T-helper 2 cell (primary cell): ENCODE results near the gene SLC25A10.

Source experiments
- DNase-seq, 5 experiments: peaks; one replicate each; pipeline versions ENCODE4 v3.0.0 to v3.0.0-alpha.2; 2012 to 2022

SLC25A10 gene

DNA sequence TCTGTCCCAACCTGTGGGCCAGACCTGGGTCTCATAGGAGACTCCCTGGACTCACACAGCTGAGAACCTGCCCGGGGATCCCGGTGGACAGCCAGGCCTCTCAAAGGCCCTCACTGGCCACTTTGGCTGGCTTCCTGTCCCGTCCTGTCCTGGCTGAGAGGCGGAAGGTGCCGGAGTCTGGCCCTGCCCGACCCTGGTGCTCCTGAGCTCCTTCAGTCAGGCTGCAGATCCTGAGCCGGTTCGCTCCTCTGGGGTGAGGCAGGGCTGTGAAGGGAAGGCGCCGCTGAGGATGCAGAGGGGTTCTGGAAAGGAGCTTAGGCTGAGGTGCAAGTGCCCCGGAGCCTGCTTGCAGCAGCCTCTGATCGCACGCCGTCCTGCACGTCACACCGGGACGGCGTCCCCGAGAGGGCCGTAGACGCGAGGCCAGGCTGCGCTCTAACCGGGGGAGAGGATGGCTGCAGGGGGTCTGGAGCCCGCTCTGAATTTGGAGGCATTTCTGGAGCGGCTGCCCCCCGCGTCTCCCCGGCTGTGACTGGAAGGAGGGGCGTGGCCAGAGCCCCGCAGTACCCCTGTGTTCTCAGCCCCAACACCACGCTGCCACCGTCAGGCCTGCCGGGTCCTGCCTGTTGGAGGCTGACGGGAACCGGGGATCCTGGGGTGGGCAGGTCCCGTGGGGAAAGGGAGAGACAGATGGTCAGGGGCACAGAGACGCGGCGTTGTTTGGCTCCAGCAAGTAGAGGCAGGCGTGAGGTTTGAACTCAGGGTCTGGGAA, 24.1 kb upstream of the SLC25A10 start:
- no peak for DNase-seq

DNA sequence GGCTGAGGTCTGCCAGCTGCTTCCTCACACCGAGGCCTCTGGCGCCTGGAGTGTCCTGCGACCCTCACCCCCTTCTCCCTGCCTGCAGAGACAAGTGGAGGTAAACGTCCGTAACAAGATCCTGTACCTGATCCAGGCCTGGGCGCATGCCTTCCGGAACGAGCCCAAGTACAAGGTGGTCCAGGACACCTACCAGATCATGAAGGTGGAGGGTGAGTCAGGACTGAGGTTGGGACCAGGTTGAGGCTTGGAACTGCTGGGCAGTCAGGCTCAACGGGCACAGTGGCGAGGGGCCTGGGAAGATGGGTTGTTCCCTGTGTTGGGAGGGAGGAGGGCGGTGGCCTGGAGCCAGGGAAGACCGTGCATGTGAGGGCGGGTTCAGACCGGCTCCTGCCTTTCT, 23.5 kb upstream of the SLC25A10 start:
- DNase-seq, result no peak

DNA sequence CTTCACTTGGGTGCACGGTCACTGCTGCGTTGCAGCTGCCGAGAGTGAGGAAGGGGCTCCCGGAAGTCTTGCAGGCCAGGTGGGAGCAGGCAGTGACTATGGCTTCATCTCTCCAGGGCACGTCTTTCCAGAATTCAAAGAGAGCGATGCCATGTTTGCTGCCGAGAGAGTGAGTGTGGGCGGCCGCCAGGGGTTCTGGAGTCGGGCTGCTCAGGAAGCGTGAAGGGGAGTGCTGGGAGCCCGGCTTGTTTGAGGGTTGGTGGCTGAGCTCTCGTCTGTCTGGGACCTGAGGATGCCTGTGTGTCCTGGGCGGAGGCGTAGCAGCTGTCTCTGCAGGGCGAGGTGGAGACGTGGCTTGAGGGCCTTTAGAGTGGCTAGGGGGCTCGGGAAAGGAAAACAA, 22.0 kb upstream of the SLC25A10 start:
- no peak for DNase-seq

DNA sequence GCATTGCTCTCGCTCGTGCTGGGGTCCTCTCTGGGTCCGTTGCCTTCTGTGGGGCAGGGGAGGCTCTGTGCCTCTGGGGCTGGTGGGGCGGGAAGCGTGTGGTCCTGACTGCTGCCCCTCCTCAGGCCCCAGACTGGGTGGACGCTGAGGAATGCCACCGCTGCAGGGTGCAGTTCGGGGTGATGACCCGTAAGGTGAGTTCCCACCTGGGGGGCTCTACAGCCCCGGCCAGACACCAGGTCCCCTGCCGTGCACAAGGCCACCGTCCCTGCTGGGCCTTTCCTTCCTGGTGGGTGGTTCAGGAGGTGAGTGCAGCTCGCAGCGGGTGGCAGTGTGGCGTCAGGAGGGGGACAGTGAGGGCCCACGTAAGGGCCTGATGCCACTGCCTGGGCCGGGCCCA, 21.5 kb upstream of the SLC25A10 start:
- no peak for DNase-seq

DNA sequence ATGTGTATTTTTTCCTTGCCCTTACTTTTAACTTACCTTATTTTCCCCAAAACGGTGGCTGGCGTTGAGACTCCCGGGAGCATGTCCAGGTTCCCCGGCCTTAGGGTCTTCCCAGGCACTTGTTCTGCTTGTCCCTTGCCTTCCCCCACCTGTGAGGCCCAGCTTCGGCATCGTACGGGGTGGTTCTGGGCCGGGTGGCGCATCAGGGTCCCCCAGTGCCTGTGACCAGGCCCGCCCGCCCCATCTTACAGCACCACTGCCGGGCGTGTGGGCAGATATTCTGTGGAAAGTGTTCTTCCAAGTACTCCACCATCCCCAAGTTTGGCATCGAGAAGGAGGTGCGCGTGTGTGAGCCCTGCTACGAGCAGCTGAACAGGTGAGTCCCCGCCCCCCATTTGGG, 20.9 kb upstream of the SLC25A10 start:
- no peak for DNase-seq

DNA sequence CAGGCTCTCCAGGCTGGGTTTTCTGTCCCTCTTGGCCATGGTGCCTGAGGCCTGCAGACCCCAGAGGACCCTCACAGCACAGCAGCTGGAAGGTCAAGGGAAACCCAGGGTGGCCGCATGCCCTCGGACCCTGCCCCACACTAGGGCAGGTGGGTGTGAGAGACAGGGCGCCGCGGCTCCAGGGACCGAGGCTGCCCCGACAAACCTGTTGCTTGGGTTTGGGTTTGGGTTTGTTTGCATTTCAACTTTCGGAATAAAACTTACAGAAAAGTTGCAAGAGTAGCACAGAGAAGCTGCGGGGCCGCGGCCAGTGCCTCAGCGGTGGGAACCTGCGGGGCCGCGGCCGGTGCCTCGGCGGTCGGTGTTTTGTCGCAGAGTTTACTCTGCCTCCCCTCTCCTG, 20.5 kb upstream of the SLC25A10 start:
- DNase-seq, result no peak

DNA sequence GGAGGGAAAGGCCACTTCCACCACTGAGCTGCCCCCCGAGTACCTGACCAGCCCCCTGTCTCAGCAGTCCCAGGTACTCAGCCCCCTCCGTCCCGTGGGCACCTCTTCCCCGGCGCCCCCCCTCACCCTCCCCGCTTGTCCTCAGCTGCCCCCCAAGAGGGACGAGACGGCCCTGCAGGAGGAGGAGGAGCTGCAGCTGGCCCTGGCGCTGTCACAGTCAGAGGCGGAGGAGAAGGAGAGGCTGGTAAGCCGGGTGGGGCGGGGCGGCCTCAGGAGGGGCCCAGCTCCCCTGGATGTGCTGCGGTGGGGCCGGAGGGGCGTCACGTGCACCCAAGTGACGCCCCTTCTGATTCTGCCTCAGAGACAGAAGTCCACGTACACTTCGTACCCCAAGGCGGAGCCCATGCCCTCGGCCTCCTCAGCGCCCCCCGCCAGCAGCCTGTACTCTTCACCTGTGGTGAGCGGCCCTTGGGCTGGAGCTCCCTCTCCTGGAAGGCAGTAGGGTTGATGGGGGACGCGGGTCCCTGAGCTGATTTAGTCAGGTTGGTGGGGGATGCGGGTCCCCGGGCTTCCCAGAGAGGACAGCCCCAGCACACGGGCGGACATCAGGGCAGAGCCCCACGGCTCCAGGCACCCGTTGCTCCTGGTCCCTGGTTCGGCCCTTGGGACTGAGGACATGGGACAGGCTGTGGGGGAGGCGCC, 18.4 kb upstream of the SLC25A10 start:
- DNase-seq, result no peak

DNA sequence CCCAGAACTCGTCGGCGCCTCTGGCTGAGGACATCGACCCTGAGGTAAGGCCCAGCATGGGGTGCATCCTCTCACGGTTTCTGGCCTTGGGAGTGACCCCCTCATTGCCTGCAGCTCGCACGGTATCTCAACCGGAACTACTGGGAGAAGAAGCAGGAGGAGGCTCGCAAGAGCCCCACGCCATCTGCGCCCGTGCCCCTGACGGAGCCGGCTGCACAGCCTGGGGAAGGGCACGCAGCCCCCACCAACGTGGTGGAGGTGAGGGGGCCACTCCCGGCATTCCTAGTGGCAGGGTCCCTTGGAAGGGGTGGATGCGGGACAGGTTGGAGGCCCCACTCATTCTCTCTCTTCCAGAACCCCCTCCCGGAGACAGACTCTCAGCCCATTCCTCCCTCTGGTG, 17.3 kb upstream of the SLC25A10 start:
- no peak for DNase-seq

DNA sequence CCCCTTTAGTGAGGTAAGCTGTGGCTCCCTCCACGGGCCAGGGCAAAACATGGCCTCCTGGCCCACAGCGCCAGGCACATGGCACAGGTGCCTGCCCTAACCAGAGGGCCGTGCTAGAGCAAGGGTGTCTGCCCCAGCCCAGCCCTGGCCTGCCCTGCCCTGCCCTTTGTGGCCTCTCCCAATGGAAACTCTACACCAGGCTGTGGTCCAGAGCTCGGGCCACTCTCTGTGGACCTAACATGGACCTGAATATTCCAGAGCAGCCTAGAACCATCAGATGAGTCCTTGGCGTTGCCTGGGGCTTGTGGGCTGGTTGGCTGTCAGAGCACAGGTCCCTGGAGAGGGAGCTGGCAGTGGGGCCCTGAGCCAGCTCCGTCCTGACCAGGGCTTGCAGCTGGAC, 16.9 kb upstream of the SLC25A10 start:
- no peak for DNase-seq

DNA sequence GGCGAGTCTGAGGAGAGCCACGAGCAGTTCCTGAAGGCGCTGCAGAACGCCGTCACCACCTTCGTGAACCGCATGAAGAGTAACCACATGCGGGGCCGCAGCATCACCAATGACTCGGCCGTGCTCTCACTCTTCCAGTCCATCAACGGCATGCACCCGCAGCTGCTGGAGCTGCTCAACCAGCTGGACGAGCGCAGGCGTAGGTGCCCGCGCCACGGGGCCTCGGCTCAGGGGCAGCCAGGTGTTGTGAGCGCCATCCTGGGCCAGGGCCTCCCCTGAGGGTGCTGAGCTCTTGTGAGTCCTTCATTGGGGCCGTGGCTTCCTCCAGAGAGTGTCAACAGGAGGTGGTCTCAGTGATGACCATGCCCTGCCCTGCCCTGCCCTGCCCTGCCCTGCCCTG, 16.3 kb upstream of the SLC25A10 start:
- no peak for DNase-seq

DNA sequence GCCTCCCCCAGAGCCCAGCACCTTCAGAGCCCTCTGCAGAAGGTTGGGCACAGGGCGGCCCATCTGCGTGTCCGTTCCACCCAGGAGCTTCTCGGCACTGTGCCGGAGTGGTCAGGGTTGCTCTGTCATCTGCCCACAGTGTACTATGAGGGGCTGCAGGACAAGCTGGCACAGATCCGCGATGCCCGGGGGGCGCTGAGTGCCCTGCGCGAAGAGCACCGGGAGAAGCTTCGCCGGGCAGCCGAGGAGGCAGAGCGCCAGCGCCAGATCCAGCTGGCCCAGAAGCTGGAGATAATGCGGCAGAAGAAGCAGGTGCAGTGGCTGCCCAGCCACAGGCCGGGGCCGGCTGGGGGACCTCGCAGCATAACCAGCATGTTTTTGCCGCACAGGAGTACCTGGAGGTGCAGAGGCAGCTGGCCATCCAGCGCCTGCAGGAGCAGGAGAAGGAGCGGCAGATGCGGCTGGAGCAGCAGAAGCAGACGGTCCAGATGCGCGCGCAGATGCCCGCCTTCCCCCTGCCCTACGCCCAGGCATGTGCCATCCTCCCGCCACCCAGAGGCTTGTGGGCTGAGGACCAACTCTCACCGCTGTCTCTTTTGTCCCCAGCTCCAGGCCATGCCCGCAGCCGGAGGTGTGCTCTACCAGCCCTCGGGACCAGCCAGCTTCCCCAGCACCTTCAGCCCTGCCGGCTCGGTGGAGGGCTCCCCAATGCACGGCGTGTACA, 15.7 kb upstream of the SLC25A10 start:
- no peak for DNase-seq

DNA sequence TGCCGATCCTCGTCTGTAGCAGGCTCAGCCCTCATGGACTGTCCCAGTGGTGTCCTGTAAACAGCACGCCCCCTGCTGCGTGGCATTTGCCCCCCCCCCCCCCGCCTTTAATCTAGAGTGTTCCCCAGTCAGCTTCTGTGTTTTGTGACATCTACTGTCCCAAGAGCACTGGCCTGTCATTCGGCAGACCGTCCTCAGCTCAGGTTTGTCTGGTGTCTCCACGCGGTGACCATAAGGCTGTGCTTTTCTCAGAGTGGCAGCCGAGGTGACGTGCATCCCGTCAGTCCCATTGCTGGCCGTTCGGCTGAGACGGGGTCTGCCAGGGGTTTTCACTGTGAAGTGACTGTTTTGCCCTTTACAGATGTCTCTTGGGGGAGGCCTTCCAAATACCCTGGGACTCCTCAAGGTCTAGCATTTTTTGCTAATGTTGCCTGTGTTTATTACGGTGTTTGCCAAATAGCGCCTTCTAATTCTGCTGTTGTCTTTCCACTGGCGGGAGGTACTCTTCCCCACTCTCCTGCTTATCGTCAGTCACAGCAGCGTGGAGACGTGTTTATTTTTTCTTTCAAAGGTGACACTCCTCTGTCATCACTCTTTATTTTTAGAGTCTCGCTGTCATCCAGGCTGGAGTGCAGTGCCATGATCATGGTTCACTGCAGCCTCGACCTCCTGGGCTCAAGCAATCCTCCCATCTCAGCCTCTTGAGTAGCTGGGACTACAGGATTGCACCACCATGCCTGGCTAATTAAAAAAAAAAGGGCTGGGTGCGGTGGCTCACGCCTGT, 14.6 kb upstream of the SLC25A10 start:
- no peak for DNase-seq

DNA sequence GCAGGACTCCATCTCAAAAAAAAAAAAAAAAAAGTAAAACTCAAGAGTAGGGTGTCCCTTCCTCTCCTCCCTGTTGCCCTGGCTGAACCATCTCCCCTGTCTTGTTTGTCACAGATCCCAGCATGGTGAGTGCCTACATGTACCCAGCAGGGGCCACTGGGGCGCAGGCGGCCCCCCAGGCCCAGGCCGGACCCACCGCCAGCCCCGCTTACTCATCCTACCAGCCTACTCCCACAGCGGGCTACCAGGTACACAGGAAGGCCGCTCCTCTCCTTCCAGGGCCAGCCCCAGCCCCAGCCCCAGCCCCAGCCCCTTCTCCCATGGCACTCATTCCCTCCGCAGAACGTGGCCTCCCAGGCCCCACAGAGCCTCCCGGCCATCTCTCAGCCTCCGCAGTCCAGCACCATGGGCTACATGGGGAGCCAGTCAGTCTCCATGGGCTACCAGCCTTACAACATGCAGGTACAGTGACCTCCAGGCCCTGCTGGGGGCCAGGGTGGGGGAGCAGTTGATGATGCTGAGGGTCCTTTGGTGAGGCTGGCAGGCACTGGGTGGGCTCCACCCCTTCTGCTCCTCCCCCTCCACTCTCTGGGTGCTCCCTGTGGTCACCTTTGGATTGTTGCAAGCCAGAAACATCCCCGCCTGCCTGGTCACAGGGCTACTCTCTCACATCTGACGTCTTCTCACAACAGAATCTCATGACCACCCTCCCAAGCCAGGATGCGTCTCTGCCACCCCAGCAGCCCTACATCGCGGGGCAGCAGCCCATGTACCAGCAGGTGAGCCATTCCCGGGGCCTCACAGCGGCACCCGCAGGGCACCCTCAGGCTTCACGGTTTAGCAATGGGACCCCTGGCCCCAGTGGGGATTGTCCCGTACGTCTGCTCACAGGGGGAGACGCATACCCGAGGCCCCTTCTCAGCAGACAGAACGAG, 11.5 kb upstream of the SLC25A10 start:
- no peak for DNase-seq

DNA sequence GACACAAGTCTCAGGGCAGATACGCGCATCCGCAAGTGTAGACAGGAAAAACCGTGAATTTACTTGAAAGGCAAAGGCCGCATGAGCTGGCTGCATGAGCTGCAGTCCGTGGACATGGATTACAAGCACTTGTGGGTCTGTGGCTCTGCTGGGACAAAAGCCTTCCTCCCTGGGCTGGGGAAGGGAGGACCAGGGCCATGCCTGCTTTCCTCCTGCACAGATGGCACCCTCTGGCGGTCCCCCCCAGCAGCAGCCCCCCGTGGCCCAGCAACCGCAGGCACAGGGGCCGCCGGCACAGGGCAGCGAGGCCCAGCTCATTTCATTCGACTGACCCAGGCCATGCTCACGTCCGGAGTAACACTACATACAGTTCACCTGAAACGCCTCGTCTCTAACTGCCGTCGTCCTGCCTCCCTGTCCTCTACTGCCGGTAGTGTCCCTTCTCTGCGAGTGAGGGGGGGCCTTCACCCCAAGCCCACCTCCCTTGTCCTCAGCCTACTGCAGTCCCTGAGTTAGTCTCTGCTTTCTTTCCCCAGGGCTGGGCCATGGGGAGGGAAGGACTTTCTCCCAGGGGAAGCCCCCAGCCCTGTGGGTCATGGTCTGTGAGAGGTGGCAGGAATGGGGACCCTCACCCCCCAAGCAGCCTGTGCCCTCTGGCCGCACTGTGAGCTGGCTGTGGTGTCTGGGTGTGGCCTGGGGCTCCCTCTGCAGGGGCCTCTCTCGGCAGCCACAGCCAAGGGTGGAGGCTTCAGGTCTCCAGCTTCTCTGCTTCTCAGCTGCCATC, 10.6 kb upstream of the SLC25A10 start:
- peak in 1 of 5 experiments; percentile 47 for DNase-seq

DNA sequence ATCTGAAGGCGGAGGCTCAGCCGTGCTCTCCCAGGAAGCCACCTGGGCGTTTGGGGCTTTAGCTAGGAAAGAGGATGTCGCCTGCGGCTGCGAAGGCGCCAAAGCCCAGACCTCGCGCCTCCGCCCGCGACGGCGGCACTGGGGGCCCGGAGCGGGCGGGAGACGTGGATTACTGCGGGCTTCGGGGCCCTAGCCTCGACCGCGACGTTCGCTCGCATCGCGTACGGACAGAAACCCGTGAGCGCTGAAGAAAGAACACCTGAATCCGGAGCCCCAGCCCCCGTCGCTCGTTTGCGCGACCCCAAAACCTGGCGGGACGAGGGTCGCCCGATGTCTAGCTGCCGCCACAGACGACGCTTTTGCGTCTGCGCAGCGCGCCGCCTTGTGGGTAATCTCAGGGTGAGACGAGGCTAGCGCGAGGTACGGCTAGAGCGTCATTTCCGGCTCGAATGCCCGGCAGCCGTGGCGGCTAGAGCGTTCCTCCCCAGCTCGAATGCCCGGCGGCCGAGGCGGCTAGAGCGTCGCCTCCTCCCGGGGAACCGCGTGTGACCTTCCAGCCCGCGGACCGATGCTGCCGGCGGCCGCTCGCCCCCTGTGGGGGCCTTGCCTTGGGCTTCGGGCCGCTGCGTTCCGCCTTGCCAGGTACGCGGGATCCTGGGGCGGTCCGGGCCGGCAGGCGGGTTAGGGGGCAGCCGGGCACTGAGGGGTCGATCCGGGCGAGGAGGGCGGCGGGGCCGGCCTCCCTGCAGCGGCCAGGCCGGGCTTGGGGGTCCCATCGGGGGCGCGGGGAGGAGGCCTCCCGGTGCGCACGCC, 8.9 kb upstream of the SLC25A10 start, which contains the start of gene MRPL12:
MRPL12 (plus strand) TSS at position 434 of the 813 bp plus-strand sequence; CDS start at position 569, 135 bp downstream.
- peak; percentile 72 to 91 (median 81) for DNase-seq

DNA sequence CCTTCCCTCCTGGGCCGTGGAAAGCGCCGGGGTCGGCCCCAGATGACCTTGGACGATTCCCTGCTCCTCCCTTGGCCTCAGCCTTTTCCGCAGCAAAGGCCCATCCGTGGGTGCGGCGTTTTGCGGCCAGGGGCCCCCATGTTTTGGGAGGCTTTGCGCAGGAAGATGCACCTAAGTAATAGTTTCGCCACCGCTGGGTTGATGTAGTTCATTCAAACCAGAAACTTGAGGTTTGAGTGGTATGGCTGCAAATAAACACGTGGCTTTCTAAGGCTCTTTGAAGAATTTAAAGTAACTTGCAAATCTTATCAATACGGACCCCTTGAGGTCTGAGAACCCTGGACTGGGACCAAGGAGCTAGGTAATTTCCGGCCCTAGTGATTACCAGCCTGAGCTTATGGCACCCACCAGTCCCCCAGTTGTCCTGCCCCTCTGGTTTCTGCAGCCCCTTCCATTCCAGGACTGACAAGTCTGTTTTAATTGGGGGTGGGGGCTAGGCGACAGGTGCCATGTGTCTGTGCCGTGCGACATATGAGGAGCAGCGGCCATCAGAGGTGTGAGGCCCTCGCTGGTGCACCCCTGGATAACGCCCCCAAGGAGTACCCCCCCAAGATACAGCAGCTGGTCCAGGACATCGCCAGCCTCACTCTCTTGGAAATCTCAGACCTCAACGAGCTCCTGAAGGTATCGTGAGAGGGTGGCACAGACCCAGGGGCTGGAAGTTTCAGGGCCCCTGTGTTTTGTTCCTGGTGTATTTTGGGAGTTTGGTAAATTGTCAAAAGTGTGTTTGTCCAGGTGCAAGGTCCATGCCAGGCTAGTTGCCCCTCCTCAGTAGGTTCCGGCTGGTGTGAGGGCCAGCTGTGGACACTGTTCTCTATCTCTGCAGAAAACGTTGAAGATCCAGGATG, 8.1 kb upstream of the SLC25A10 start:
- peak in 2 of 5 experiments; percentile 34 to 52 for DNase-seq

DNA sequence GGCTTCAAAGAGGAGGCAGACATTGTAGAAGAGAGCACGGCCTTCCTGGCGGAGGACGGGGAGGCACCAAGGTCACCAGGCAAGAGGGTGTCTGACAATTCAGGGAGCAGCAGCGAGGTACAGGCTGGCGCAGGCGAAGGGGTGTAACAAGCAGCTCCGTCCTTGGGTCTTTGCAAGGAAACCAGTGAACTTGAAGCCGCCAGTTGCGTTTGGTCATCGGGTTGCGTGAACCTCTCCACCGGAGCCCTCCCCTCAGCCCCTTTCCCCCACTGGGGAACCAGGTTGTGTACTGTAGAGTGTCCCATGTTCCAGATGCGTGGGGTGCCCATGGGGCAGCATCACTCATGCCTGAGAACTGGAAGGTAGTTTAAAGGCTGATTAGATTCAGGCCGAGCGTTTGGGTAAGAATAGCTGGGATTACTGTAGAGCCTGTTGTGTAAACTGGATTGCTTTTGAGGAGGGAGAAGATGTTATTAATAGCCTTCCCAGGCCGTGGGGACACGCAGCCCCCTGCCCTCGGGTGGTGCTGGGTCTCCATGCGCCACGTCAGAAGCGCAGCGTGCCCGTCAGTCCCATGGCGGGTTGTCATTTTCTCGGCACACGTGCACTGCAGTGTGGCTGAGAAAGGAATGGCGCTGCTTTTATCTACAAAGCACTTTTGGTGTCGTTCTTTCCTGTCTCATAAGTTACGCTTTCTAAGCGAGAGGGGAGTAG, 6.4 kb upstream of the SLC25A10 start:
- DNase-seq, result no peak

DNA sequence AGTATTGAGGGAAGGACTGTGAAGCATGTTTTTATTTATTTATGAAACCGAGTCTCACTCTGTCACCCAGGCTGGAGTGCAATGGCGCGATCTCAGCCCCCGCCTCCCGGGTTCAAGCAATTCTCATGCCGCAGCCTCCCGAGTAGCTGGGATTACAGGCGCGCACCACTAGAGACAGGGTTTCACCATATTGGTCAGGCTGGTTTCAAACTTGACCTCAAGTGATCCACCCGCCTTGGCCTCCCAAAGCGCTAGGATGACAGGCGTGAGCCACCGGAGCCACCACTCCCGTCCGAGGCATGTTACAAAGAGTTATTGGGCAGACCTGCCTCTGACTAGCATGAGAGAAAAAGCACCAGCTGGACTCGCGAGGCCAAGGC, 5.9 kb upstream of the SLC25A10 start:
- DNase-seq, result no peak
